Dendritic cell treated with granulocyte-macrophage colony-stimulating factor and Interleukin-4, amounts not matched to agents 40 ng/mL and 50 ng/mL, for 4 days (primary cell): Measurements from ENCODE around the gene KCNF1.

Experiments
- H3K27ac Mint-ChIP-seq: one replicate; pipeline ENCODE4 v1.8.0; 2022; ENCODE audit warnings: mild to moderate bottlenecking, mixed read lengths
- H3K27me3 Mint-ChIP-seq: one replicate; pipeline ENCODE4 v1.8.0; 2022; ENCODE audit warnings: mild to moderate bottlenecking, mixed read lengths
- H3K36me3 Mint-ChIP-seq: one replicate; pipeline ENCODE4 v1.8.0; 2022; ENCODE audit warnings: low read depth, mixed read lengths
- H3K4me1 Mint-ChIP-seq: one replicate; pipeline ENCODE4 v1.8.0; 2022; ENCODE audit warnings: low read depth, mixed read lengths
- H3K4me3 Mint-ChIP-seq: one replicate; pipeline ENCODE4 v1.8.0; 2022; ENCODE audit warnings: mild to moderate bottlenecking, moderate library complexity, mixed read lengths
- H3K9me3 Mint-ChIP-seq: one replicate; pipeline ENCODE4 v1.8.0; 2022; ENCODE audit warnings: mixed read lengths
- intact Hi-C: fragments of 100-400 bp; cut with micrococcal nuclease; formaldehyde crosslinking; loops from one replicate; pipeline ENCODE4 v1.15.0; 2022

KCNF1 gene

DNA sequence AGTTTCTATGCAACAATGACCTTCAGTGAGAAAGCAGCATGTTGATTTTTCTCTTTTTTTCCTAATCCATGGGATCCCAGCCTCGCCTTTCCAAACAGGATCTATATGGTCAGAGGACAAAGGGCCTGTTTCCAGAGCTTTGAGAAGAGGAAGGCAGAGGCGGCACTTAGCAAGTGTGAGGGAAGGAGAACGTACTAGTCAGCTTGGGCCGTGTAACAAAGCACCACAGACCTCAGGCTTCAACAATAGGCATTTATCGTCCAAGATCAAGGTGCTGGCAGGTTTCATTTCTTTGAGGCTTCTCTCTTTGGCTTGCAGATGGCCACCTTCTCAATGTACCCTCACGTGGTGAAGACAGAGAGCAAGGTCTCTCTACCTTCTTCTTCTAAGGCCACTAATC is 7.3 kb upstream of the KCNF1 start:
- Mint-ChIP-seq H3K4me3 (no peak overlapping the region), H3K27me3 (peaks cover 13% of the 10 kb centered on the region), H3K27ac (no peak overlapping the region), H3K9me3 (peaks cover 7% of the 10 kb centered on the region), H3K36me3 (no peaks in the 10 kb centered on the region), H3K4me1 (peaks cover 10% of the 10 kb centered on the region)
- intact Hi-C loops = no loop called here

GRCh38 chr2:10905006-10905861 is 6.5 kb upstream of the KCNF1 start:
- peaks cover 7% of the 10 kb centered on the region for H3K9me3 Mint-ChIP-seq
- no peak overlapping the region for H3K27ac Mint-ChIP-seq
- intact Hi-C loops = no loop called here
- no peak overlapping the region for H3K4me3 Mint-ChIP-seq
- peaks cover 8% of the 10 kb centered on the region for H3K4me1 Mint-ChIP-seq
- no peaks in the 10 kb centered on the region for H3K36me3 Mint-ChIP-seq
- peaks cover 19% of the 10 kb centered on the region for H3K27me3 Mint-ChIP-seq

DNA sequence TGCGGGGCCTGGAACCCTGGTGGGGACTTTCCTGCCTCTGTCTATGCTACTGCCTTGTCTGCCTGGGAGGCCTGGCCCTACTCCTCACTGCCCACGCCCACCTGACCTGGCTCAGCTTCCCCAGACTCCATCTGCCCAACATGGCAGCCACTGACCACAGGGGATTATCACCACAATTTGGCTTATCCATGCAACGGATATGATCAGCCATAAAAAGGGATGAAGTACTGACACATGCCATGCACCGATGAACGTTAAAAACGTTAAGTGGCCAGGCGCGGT is 5.9 kb upstream of the KCNF1 start:
- Mint-ChIP-seq H3K4me3 (no peak overlapping the region), H3K9me3 (peaks cover 7% of the 10 kb centered on the region), H3K27ac (no peak overlapping the region), H3K36me3 (no peaks in the 10 kb centered on the region), H3K27me3 (peaks cover 22% of the 10 kb centered on the region), H3K4me1 (peaks cover 5% of the 10 kb centered on the region)
- intact Hi-C loops = no loop called here

DNA sequence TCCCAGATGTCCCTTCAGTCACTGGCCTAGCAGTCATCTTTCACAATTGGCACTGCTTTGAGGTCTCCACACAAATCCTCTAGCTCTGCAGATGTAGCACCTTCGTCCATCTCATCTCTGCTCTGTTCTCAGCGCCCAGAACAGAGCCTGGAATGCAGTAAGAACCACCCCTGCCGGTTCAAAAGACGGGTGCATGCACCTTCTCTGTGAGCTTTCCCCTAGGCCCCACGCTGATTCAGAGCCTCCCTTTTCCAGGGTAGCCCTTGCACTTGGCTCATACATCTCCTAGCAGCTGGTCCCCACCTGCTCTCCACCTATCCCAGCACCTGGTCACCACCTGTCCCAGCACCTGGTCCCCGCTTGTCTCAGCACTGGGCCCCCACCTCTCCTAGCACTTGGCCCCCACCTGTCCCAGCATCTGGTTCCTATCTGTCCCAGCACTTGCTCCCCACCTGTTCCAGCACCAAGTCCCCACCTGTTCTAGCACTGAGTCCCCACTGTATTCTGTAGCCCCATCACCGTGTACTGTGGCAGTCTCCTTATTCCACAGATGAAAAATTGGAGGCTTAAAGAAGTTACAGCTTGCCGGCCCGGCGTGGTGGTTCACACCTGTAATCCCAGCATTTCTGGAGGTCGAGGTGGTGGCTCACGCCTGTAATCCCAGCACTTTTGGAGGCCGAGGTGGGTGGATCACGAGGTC is 4.7 kb upstream of the KCNF1 start:
- no peak overlapping the region for H3K27ac Mint-ChIP-seq
- H3K36me3 Mint-ChIP-seq = no peaks in the 10 kb centered on the region
- intact Hi-C loops = no loop called here
- no peaks in the 10 kb centered on the region for H3K4me1 Mint-ChIP-seq
- peaks cover 27% of the 10 kb centered on the region for H3K27me3 Mint-ChIP-seq
- no peak overlapping the region for H3K4me3 Mint-ChIP-seq
- H3K9me3 Mint-ChIP-seq = peaks cover 7% of the 10 kb centered on the region

DNA sequence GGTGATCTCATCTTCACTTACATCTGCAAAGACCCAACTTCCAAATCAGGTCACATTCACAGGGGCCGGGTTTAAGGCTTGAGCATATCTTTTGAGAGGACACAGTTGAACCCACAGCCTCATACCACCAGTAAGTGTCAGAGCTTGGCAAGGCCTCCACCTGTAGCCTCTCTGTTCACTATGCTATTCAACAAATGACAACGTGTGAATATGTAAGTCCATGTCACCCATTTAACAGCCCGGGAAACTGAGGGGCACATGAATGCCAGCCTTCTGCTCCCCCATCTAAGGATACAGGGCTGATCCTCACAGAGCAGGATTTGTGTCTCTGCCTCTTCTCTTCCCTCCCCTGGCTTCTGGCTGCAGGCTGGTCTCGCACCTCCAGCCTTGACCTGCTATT is 3.5 kb upstream of the KCNF1 start:
- peaks cover 37% of the 10 kb centered on the region for H3K27me3 Mint-ChIP-seq
- no peak overlapping the region for H3K4me3 Mint-ChIP-seq
- intact Hi-C loops = no loop called here
- H3K36me3 Mint-ChIP-seq = no peaks in the 10 kb centered on the region
- H3K27ac Mint-ChIP-seq = no peak overlapping the region
- H3K4me1 Mint-ChIP-seq = no peaks in the 10 kb centered on the region
- H3K9me3 Mint-ChIP-seq = peaks cover 7% of the 10 kb centered on the region

GRCh38 chr2:10909050-10909995 is 2.4 kb upstream of the KCNF1 start:
- H3K27ac Mint-ChIP-seq = no peak overlapping the region
- H3K4me1 Mint-ChIP-seq = no peaks in the 10 kb centered on the region
- no peak overlapping the region for H3K4me3 Mint-ChIP-seq
- H3K27me3 Mint-ChIP-seq = peaks cover 48% of the 10 kb centered on the region
- intact Hi-C loops = no loop called here
- H3K9me3 Mint-ChIP-seq = peaks cover 5% of the 10 kb centered on the region
- H3K36me3 Mint-ChIP-seq = no peaks in the 10 kb centered on the region

DNA sequence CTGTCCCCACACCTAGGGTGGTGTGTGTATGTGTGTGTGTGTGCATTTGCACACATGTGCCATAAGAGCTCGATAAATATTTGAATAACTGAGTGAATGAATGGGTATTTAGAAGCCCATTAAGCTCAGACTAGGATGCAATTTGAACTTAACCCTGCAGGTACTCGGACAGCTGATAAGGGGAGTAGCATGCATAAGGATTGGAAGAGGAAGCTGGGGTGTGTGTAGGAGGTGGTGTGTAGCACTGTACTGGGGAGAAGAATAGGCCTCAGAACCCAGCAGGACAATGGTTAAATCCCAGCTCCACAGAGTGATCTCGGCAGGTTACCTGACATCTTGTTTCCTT is 1.8 kb upstream of the KCNF1 start:
- Mint-ChIP-seq H3K4me3 (no peak overlapping the region), H3K36me3 (no peaks in the 10 kb centered on the region), H3K4me1 (no peaks in the 10 kb centered on the region), H3K27ac (no peak overlapping the region), H3K9me3 (no peaks in the 10 kb centered on the region), H3K27me3 (peaks cover 52% of the 10 kb centered on the region)
- intact Hi-C loops = no loop called here

- Mint-ChIP-seq H3K36me3 (no peaks in the 10 kb centered on the region), H3K27ac (no peak overlapping the region), H3K27me3 (peaks cover 57% of the 10 kb centered on the region), H3K4me1 (no peaks in the 10 kb centered on the region), H3K4me3 (no peak overlapping the region), H3K9me3 (no peaks in the 10 kb centered on the region)
- intact Hi-C loops = no loop called here
Measured at GRCh38 chr2:10910625-10911024, 1.1 kb upstream of the KCNF1 start.

GRCh38 chr2:10912076-10912731 is 470 bp downstream of the KCNF1 start:
- Mint-ChIP-seq H3K4me3 (no peak overlapping the region), H3K4me1 (no peaks in the 10 kb centered on the region), H3K27me3 (peaks cover 65% of the 10 kb centered on the region), H3K27ac (no peak overlapping the region), H3K36me3 (no peaks in the 10 kb centered on the region), H3K9me3 (no peaks in the 10 kb centered on the region)
- intact Hi-C loops = no loop called here

- H3K36me3 Mint-ChIP-seq = no peaks in the 10 kb centered on the region
- no peaks in the 10 kb centered on the region for H3K9me3 Mint-ChIP-seq
- no peaks in the 10 kb centered on the region for H3K4me1 Mint-ChIP-seq
- H3K4me3 Mint-ChIP-seq = no peak overlapping the region
- intact Hi-C loops = no loop called here
- H3K27me3 Mint-ChIP-seq = peaks cover 68% of the 10 kb centered on the region
- H3K27ac Mint-ChIP-seq = no peak overlapping the region
Measured at GRCh38 chr2:10912796-10913455, 1.2 kb downstream of the KCNF1 start.

DNA sequence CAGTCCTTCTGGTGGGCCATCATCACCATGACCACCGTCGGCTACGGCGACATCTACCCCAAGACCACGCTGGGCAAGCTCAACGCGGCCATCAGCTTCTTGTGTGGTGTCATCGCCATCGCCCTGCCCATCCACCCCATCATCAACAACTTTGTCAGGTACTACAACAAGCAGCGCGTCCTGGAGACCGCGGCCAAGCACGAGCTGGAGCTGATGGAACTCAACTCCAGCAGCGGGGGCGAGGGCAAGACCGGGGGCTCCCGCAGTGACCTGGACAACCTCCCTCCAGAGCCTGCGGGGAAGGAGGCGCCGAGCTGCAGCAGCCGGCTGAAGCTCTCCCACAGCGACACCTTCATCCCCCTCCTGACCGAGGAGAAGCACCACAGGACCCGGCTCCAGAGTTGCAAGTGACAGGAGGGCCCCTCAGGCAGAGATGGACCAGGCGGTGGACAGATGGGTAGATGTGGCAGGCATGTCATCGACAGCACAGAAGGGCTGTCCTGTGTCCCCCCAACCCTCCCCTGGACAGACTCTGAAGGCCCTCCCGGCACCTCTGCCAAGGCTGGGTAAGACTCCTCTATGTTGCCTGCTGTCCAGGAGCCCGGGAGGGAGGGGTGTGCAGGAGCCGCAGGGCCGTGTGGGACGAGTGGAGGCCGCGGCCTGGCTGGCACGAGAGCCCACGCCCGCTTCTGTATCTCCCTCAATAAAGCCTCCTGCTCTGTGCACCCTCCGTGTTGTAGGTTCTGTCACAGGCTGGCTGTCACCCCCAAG is 2.0 kb downstream of the KCNF1 start:
- no peaks in the 10 kb centered on the region for H3K9me3 Mint-ChIP-seq
- no peak overlapping the region for H3K27ac Mint-ChIP-seq
- no peaks in the 10 kb centered on the region for H3K36me3 Mint-ChIP-seq
- no peaks in the 10 kb centered on the region for H3K4me1 Mint-ChIP-seq
- intact Hi-C loops = no loop called here
- H3K27me3 Mint-ChIP-seq = peaks cover 65% of the 10 kb centered on the region
- no peak overlapping the region for H3K4me3 Mint-ChIP-seq

DNA sequence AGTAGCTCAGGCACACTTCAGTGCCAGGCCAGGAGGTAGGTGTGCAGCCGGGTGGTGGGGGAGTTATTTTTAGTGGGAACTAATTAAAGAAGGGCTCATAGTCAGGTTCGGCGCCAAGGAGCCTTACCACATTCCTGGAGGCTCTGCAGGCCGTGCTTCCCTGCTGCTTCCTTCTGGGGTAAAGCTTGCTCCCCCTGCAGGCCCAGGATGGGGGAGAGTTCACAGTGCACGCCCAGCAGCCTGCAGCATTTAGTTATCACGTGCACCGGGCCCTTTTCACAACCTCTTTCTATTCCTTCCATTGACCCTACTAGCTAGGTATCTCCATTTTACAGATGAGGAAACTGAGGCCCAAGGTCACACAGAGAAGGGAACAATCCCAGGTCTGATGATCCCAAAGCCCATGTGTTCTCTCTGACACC is 2.5 kb downstream of the KCNF1 start:
- intact Hi-C loops = no loop called here
- peaks cover 62% of the 10 kb centered on the region for H3K27me3 Mint-ChIP-seq
- no peak overlapping the region for H3K27ac Mint-ChIP-seq
- no peaks in the 10 kb centered on the region for H3K36me3 Mint-ChIP-seq
- no peaks in the 10 kb centered on the region for H3K9me3 Mint-ChIP-seq
- H3K4me3 Mint-ChIP-seq = no peak overlapping the region
- H3K4me1 Mint-ChIP-seq = no peaks in the 10 kb centered on the region

- Mint-ChIP-seq H3K27ac (no peak overlapping the region), H3K27me3 (peaks cover 56% of the 10 kb centered on the region), H3K4me3 (no peak overlapping the region)
Measured at GRCh38 chr2:10915236-10915635, 3.5 kb downstream of the KCNF1 start.

More at GRCh38 chr2:10915236-10915635, 3.5 kb downstream of the KCNF1 start:
- Mint-ChIP-seq H3K4me1 (no peaks in the 10 kb centered on the region), H3K36me3 (no peaks in the 10 kb centered on the region), H3K9me3 (no peaks in the 10 kb centered on the region)
- intact Hi-C loops = no loop called here
